Endothelial cell of umbilical vein (primary cell): ENCODE data around the gene NKIRAS1.

Source experiments
- EZH2 ChIP-seq: IDR thresholded peaks from 2 replicates; pipeline ENCODE4 v1.6.1; 2012; ENCODE audit warnings: borderline replicate concordance, low read depth, mild to moderate bottlenecking, moderate library complexity, low read length, inconsistent platforms; ENCODE audit not compliant: severe bottlenecking
- POLR2A ChIP-seq: IDR thresholded peaks from 2 replicates; pipeline ENCODE4 v1.6.1; 2012; ENCODE audit warnings: low read depth, mild to moderate bottlenecking, control low read depth, low read length
- POLR2AphosphoS5 ChIP-seq: IDR thresholded peaks from 2 replicates; pipeline ENCODE4 v1.6.1; 2012; ENCODE audit warnings: low read depth, mild to moderate bottlenecking, control low read depth, low read length, moderate library complexity; ENCODE audit not compliant: insufficient read depth
- TF ChIP-seq, protein P1 (sequence below), 2 donors: IDR thresholded peaks; 1 replicate in 1 of 2; 2 replicates in 1 of 2; pipeline ENCODE4 v1.5.1; 2011; ENCODE audit warnings: low read length in 2 of 2, mild to moderate bottlenecking in 2 of 2, moderate library complexity in 2 of 2, control low read depth in 1 of 2, inconsistent platforms in 1 of 2, low read depth in 1 of 2; ENCODE audit not compliant: insufficient read depth in 1 of 2; ENCODE audit errors: extremely low read depth in 1 of 2

DNA sequence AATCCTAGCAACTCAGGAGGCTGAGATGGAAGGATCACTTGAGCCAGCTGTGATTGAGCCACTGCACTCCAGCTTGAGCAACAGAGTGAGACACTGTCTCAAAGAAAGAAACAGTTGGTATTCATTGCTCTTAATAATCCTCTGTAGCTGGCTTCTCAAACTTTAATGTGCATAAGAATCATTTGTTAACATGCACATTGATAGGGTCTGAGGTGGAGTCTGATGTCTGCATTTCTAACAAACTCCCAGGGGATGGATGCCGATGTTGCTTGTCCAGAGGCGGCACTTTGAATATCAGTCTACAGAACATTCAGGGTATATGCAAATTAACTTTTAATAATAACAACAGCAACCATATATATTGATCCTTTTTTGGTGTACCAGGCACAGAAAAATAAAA lies 39.9 kb downstream of the NKIRAS1 start:
- TF ChIP-seq, protein P1, sequence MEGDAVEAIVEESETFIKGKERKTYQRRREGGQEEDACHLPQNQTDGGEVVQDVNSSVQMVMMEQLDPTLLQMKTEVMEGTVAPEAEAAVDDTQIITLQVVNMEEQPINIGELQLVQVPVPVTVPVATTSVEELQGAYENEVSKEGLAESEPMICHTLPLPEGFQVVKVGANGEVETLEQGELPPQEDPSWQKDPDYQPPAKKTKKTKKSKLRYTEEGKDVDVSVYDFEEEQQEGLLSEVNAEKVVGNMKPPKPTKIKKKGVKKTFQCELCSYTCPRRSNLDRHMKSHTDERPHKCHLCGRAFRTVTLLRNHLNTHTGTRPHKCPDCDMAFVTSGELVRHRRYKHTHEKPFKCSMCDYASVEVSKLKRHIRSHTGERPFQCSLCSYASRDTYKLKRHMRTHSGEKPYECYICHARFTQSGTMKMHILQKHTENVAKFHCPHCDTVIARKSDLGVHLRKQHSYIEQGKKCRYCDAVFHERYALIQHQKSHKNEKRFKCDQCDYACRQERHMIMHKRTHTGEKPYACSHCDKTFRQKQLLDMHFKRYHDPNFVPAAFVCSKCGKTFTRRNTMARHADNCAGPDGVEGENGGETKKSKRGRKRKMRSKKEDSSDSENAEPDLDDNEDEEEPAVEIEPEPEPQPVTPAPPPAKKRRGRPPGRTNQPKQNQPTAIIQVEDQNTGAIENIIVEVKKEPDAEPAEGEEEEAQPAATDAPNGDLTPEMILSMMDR (IDR thresholded peaks at IDR 0.05; ENCODE audit: extremely low read depth in 1 of 2, insufficient read depth in 1 of 2, low read depth in 1 of 2, low read length in 2 of 2) = no peak
- TF ChIP-seq POLR2AphosphoS5 (no peak), EZH2 (no peak), POLR2A (no peak)
